HS-5 (cell line): Measurements from ENCODE around the gene CPS1.

ENCODE experiments used
- DNase-seq: peaks from one replicate; pipeline ENCODE4 v3.0.0-alpha.2; 2012; ENCODE audit warnings: low read depth

CPS1 gene

DNA sequence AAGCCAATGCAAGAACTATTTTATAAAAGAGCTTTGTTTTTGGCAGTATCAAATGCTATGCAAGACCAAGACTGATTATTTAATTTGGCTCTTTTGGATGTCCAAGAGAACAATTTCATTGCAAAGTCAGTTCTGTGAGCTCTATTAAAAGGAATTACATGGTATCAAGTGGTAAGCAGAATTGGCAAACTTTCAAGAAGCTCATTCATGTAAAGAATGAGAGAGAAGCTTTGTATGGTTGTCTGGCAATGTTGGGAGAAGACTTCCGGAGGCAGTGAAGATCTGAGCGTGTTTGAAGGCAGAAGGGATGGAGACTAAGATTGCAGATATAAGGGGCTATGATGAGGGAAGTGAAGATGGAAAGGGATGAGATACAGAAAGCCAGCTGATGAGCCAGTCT, 49.6 kb downstream of the CPS1 start:
- no peak for DNase-seq

DNA sequence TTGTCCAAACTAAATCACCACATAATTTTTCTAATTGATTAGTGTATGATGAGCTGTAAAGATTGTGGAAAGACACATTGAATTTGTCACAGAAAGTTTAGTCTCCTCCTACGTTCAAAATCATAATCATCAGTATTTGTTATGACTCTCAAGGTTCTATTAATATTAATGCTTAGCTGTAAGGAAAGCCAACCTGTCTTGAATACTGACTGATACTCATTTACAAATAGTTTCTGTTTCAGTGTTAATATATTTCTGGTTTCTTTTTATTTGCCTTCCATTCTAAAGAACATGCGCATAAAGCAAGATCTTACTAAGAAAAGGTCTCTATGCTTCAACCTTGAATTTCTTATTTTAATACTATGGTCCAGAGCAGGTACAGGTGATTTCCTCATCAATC, 55.1 kb downstream of the CPS1 start:
- DNase-seq: no peak

DNA sequence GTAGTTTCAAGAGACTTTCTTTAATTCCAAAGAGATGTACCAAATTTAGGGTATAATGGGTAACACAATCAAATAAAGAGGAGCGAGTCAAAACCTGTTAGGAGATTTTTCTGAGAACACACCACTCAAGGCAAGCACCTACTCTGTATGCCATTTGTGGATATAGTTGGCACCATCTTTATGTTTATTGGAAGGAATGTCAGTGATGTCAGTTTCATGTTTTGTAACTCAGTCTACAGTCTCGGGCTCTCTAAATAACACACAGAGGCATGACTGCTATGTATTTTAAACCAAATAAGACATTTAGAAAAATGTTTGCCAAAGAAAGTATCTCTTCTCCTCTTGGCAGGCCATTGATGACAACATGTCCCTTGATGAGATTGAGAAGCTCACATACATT, 59.7 kb downstream of the CPS1 start:
- DNase-seq: no peak

DNA sequence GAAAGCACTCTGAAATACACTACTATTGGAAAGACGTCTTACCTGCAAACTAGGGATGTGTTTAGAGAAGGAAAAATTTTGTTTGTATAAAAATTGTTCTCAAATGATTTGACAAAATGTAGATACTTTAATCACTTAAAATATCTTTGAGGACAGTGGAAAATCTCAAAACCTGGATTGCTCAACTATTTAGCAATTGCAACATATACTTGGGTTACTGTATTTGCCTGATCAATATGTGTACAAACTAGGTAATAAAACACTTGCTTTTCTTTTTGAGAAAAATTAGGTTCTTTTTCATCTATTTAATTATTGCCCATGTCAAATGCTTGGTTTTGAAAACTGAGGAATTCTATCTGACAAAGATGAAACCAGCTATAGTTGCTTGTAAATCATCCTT, 60.9 kb downstream of the CPS1 start:
- DNase-seq: no peak

DNA sequence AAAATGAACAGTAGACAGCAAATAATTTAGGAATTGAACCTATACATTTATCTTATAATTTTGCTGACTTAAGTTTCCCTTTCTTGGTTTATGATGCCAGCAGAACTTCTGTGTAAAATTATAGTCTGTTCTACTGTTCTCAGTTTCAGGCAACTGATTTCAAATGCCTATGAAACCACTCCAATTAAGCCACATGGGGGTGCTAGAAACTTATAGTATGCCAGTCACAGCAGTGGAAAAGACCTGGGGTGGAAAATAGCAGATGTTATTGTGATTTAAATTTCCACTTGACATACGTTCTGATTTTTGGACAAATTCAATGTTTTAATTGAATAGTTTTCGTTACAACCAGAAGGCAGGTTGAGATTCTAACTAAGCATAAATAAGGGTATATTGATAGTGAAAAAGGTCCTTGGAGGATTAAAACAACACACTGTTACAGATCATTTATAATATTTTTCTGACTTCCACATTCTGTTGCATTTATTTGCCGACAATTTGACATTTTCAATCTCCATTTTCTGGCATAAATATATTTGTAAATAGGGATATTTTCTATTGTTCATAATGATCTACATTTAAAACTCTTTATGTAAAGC, 61.4 kb downstream of the CPS1 start:
- DNase-seq: peak; percentile 15

DNA sequence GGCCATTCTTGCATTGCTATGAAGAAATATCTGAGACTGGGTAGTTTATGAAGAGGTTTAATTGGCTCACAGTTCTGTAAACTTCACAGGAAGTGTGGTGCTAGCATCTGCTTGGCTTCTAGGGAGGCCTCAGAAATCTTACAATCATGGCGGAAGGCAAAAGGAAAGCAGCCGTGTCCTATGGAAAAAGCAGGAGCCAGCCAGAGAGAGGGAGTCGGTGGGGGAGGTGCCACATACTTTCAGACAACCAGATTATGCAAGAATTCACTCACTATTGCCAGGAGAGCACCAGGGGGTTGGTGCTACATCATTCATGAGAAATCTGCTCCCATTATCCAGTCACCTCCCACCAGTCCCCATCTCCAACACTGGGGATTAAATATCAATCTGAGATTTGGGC, 64.1 kb downstream of the CPS1 start:
- DNase-seq: no peak

DNA sequence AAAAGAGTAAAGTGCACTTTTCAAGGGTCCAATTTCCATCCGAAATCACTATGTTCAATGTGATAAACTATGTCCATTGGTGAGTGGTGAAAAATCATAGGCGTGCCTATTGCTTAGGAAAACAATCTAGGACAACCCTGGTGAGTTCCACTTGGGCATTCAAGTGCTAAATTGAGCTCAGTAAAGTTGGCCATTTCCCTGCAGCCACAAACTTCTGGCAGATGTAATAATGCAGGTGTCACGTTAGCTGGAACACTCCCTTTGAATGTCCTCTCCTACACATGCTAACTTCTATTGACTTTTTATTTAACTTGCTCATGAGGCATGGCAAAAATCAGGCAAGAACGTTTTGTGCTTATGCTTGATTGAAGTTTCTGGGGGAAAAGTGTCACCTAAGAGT, 67.1 kb downstream of the CPS1 start:
- no peak for DNase-seq

DNA sequence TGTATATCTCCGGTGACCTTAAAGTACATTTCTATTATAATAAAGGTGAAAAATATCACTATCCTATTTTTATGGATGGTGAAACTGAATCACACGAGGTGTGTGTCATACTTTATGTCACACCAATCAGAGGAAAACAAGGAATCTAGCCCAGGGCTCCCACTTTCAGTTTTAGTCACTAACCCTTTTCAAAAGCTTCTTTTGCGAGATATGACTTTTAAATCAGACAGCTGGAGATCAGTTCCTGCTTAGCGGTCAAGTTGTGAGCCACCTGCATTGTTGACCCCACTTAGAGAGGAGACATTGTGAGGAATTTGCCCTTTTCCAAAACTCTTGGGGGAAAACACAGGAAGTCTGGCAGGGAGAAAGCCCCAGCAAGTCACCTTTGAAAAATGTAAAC, 70.5 kb downstream of the CPS1 start:
- peak; percentile 36 for DNase-seq

DNA sequence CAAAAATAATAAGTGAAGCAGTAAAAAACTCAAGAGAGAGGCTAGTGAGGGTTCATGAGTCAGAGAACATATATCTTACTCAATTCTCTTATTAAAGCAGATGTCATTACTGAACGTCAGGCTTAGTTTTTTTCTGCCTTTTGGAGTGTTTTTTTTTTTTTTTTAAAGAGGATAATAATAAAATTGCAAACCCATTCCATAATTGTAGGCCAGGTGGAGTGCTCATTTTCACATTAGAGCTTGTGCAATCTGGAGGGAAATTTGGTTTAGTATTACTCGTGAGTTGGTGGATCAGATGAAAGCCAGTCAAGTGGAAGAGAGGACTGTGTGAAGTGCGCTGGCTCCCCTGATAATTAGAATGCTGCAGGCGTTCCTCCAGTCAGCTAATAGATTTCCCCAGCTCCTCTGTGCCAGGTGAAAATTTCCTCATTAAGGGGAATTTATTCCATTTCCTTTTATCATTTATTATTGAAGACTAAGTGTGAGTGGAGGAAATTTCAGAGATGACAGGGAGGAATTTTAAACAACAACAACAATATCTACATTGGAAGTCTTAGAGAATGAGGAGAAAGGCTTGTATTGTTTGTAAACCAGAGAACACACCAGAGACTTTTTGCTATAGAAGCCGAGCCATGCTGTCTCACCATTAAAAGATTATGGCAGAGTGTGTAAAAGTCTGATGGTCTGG, 74.6 kb downstream of the CPS1 start:
- DNase-seq: no peak

DNA sequence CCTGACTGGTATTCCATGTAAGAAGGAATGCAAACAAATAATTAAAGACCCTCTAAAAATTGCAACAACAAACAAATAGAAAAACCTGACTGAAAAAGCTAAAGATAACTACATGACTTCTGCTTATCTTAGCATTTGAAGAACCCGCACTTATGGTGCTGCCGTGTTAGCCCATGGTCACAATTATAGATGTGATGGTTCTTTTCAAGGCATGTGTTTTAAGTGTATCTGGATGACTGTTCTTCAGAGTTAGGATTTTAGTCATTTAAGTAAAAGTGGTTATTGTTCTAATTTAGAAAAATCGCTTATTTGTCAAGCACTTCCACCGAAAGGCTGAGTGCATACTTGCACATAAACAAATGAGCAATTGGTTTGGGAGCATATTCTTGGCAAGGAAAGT, 77.3 kb downstream of the CPS1 start:
- DNase-seq: no peak

DNA sequence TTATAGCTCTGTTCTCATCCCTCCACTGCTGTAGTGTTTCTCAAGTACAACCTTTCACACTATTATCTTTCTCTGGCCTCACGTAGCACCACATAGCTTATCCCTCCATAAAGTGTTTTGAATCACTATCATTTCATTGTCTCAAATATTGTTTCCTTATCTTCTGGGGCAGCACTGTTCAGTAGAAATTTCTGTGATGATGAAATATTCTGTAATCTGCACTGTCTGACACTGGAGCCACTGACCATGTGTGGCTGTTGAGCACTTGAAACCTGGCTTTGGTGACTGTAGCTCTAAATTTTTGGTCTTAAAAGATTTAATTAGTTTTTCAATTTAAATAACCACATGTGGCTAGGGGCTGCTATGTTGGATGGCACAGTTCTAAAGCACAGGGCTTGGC, 78.9 kb downstream of the CPS1 start:
- DNase-seq: no peak

DNA sequence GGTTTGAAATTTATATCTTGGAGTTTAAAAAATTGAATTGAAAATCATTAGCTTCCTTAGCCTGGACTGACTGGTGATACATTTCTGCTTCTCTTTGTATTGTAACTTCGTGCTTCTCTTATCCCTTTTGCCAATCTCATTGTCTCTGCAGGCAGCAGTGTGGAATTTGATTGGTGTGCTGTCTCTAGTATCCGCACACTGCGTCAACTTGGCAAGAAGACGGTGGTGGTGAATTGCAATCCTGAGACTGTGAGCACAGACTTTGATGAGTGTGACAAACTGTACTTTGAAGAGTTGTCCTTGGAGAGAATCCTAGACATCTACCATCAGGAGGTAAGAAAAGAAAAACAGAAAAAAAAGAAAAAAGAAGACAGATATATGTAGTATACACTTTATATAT, 85.9 kb downstream of the CPS1 start:
- no peak for DNase-seq

DNA sequence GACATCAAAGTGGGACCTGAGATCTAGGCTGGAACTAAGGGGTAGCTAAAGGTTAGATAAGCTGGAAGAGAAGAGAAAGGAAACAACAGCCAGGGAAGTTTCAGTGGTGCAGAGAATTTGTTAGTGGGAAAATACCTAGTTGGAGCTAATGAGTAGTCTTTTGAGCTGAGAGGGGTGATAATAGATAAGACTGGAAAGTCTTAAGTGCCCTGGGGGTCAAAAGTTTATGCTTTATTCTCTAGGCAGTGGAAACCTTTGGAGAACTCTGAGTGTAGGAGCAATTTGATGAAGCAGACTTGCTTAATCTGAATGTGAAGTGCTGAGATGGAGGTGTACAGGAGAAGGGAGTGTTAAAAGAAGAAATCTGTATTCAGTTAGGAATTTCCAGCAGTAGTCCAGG, 90.8 kb downstream of the CPS1 start:
- DNase-seq: no peak

DNA sequence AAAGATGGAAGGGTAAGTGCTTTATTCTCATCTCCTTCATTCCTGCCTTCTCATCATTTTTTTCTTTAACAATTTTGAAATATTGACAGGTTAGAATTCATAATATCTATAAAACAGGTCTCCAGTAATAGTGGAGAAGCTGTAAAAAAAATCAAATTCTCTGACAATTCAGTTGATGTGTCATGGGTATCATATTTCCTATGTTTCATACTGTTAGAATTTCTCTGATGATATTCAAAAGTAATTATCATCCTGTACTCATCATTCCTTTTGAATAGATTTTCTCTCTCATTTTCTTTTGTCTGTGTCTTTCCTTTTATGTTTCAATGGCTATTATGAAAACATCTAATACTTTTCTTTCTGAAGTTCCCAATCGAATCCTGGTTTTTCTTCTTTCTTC, 97.7 kb downstream of the CPS1 start:
- DNase-seq: peak; percentile 29

DNA sequence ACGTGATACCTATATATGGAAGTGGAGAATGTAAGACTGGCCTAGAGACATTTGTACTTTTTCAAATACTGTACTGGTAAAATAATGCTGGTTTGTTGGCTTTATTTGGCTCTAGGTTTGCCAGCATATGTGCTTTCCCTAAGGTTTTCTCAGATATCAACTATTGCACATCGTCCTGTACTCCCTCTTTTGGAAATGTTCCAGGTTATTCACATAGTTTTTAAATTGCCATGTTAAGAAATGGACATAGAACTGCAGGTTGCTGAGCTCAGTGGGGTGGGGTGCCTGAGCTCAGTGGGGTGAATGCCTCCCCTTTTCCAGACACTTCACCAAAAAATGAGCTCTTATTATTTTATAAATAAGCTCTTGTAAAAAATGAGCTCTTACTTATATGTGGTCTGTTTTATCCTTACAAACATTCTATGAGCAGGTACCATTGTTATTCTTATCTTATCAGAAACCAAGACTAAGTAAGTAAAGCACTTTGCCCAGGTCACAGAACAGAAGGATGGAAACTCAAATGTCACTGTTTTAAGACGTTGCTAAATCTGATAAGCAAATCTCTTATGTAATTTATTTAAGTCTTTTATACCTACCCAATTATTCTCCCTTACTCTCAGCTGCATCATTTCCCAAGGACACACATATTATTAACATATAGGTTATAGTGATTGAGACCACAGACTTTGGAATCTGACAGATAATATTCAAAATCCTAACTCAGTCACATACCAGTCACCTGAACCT, 99.0 kb downstream of the CPS1 start:
- no peak for DNase-seq

DNA sequence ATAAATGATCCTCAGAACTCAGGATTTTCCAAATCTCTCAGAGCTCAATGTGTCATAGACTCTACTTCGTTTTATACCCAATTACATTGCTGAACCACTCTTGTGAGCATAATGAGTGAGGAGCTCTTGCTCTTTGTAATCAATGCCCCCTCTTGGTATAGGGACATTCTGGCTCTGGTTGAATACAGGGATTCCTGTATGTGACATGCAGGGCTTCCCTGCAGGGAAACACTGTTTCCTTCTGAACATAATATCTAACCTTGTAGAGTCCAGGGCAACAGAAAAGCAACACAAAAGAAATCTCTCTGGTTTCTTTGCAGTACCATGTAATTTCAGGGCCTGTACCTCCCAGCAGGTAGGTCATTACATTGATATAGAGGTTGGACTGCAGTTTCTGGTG, 101.5 kb downstream of the CPS1 start:
- DNase-seq: no peak

DNA sequence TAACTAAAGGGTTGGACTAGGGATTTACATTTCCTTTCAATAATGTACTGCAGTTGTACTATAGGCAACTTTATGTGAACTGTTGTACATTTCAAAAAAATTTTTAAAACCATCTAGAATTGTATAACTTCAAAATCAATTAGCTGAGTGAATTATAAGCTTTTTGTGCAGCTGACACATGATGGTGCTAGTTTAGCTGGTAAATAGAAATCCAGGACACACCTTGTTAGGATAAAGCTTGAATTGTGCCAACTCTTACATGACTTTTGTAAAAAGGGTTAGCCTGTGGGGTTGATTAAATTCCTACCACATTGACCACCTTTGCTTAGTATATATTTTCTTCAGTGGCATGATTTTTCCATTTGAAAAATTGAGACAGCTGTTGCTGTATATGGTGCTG, 104.4 kb downstream of the CPS1 start:
- no peak for DNase-seq

DNA sequence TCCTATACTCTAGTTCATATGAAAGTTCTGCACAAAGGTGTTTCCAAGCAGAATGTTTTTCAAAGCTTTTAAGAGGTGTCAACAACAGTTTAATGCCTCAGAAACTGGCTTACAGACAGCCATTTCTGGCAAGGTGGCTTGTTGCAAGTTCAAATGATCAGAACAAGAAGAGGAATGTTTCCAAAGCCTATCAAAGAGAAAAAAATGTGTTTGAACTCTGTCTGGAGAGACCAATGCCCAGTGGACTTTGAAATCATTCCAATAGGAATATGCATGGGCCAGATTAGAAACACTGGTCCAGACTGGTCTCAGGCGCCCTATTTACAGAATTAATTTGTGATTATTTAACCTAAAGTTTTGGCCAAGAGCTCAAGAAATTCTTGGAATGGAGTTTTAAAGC, 106.2 kb downstream of the CPS1 start:
- no peak for DNase-seq

DNA sequence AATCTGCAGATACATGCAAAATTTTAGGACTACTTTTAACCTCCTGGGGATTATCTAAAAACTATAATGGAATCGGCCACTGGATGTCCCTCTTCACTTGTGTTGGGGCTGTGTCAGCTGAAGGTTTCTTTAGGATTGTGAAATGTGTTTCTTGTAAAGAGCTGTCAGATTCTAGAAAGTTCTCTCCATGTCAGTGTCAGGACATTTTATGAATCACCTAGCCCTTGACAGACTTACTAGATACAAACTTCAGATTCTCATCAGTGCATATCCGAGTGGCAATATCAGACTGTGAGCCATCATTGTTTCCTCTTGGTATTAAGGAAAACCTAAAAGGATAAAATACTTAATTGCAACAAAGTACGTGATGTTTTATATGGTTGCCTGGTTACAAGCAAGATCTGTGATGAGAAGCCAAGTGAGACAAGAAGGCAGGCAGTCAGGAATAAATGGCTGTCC, 107.3 kb downstream of the CPS1 start:
- no peak for DNase-seq

DNA sequence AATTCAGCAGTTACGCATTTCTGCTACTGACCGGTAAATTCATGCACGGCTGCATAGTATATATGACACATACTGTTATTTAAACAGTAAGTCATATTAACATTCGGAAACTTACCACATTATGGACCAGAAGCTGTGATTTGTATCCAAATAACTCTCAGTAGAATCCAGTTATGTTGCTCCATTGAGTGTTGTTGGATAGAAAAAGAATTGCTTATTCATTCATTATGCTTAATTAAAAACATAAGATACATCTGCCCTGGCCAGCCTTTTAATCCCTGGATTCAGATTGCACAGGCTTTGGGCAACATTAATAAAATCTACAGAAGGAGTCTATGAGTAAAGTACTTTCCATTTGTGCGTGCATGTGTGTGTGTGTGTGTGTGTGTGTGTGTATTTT, 111.3 kb downstream of the CPS1 start:
- DNase-seq: no peak

DNA sequence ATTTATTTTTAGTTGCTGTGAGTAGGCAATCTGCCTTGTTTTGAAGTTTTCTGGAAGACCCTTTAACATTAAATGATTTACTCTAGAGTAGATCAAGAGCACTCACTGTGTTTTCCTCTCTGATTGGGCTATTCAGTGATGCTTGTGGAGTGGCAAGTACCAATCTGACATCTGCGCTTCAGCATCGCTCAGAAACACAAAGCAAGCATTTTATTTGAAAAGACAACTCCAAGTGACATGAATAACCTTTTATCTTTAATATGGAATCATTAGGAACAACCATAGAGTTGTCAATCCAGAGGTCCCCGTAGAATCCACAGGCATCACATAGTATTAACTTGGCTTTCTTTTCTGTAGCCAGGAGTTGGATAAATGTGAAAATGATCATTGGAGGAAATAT, 114.7 kb downstream of the CPS1 start:
- no peak for DNase-seq

DNA sequence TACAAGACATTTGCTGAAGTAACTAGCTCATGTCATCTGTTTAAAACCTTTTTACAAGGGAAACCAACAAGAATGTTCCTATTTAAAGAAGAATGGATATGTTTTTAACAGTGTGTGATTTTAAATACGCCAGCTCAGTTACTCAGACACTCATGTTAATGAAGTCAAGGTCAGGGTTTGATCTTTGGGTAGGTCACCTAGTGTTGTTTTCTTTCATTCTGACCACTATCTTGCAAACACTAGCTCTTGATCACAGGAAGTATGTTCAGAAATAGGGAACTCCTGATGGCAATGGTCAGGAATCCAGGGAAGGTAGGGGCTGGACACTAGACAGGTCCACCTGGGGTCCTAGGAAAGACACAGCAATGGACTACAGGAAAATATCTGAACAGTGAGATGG, 116.7 kb downstream of the CPS1 start:
- DNase-seq: no peak

DNA sequence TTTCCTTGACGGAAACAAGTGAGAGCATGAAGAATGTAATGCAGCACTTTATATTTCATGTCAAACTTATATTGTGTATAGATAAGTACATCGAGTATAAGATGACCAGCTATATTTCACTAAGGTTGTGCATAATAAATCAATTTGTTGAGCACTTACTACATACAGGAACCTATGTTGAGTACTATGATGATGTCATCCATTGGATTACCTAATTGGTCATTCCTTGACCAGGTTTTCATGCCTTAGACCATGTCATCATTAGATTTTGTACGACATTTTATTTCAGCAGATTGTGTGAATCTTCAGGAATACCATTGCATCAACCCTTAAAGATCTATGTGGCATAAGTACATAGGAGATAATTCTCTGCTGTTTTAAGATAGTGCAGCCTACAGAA, 119.7 kb downstream of the CPS1 start:
- no peak for DNase-seq

DNA sequence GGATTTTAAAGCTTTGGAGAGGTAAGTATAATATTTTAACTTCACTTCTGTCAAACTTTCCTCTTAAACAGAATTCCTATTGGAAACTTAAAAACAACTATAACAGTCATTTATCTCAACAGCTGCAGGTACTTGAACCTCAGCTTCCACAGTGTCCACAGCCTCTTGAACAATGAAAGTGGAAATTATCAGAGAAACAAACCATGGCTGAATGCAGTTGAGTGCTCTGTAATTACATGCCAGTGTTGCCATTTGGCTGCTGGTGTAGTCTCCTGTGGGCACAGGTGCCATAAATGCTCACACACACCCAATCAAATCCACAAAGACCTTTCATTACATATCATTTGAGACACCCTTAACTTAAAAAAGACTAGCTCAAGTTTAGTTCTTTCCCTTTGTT, 125.1 kb downstream of the CPS1 start:
- DNase-seq: no peak
